H9 (cell line): ENCODE results near the gene TFR2. TPM values are rescaled to one million over a fixed set of nuclear protein-coding genes. Genes with fewer than 3 reads are reported as not detected.

Source experiments
- DNase-seq: peaks from one replicate; pipeline ENCODE4 v3.0.0-alpha.2; 2017
- H2AFZ ChIP-seq: one replicate; pipeline ENCODE4 v1.6.1; 2013; ENCODE audit warnings: mild to moderate bottlenecking, low read length, control low read depth, moderate library complexity
- H2AK5ac ChIP-seq: 2 replicates; pipeline ENCODE4 v1.6.1; 2013; ENCODE audit warnings: low read length, control low read depth, mixed read lengths; ENCODE audit not compliant: insufficient read length
- H2BK120ac ChIP-seq: one replicate; pipeline ENCODE4 v1.6.1; 2013; ENCODE audit warnings: low read depth, mild to moderate bottlenecking, low read length, control low read depth, inconsistent platforms; ENCODE audit not compliant: poor library complexity, severe bottlenecking
- H2BK12ac ChIP-seq: 2 replicates; pipeline ENCODE4 v1.6.1; 2013; ENCODE audit warnings: low read length, control low read depth, mixed read lengths, low read depth; ENCODE audit not compliant: insufficient read length
- H2BK15ac ChIP-seq: 2 replicates; pipeline ENCODE4 v1.6.1; 2013; ENCODE audit warnings: low read depth, low read length, control low read depth
- H2BK20ac ChIP-seq: one replicate; pipeline ENCODE4 v1.6.1; 2013; ENCODE audit warnings: low read depth, mild to moderate bottlenecking, low read length, control low read depth, inconsistent platforms; ENCODE audit not compliant: poor library complexity, severe bottlenecking
- H2BK5ac ChIP-seq: 2 replicates; pipeline ENCODE4 v1.6.1; 2013; ENCODE audit warnings: low read length, control low read depth, mixed read lengths; ENCODE audit not compliant: insufficient read length
- H3K14ac ChIP-seq: 2 replicates; pipeline ENCODE4 v1.6.1; 2013; ENCODE audit warnings: low read length, control low read depth; ENCODE audit not compliant: insufficient read depth
- H3K18ac ChIP-seq: 2 replicates; pipeline ENCODE4 v1.6.1; 2013; ENCODE audit warnings: low read depth, mild to moderate bottlenecking, mixed read lengths, low read length, control low read depth; ENCODE audit not compliant: insufficient read length
- H3K23ac ChIP-seq: 2 replicates; pipeline ENCODE4 v1.6.1; 2013; ENCODE audit warnings: low read length, control low read depth, mixed read lengths, low read depth; ENCODE audit not compliant: insufficient read length
- H3K23me2 ChIP-seq: 2 replicates; pipeline ENCODE4 v1.6.1; 2013; ENCODE audit warnings: low read depth, mild to moderate bottlenecking, mixed read lengths, low read length, control low read depth; ENCODE audit not compliant: insufficient read length, poor library complexity, severe bottlenecking
- H3K27ac ChIP-seq: 2 replicates; pipeline ENCODE4 v1.5.1; 2013; ENCODE audit warnings: low read length, control low read depth, mixed read lengths, low read depth; ENCODE audit not compliant: insufficient read length
- H3K27me3 ChIP-seq: 2 replicates; pipeline ENCODE4 v1.6.1; 2013; ENCODE audit warnings: low read length, control low read depth, inconsistent platforms; ENCODE audit not compliant: insufficient read depth
- H3K4ac ChIP-seq: 2 replicates; pipeline ENCODE4 v1.6.1; 2013; ENCODE audit warnings: low read depth, mild to moderate bottlenecking, control low read depth, inconsistent platforms, low read length, moderate library complexity
- H3K4me1 ChIP-seq: 2 replicates; pipeline ENCODE4 v1.6.1; 2013; ENCODE audit warnings: low read length, control low read depth, inconsistent platforms; ENCODE audit not compliant: insufficient read depth
- H3K4me2 ChIP-seq: 2 replicates; pipeline ENCODE4 v1.6.1; 2013; ENCODE audit warnings: low read length, control low read depth, mixed read lengths; ENCODE audit not compliant: insufficient read length, insufficient read depth
- H3K56ac ChIP-seq: 2 replicates; pipeline ENCODE4 v1.6.1; 2013; ENCODE audit warnings: low read depth, mild to moderate bottlenecking, mixed read lengths, low read length, control low read depth; ENCODE audit not compliant: insufficient read length
- H3K79me1 ChIP-seq: 2 replicates; pipeline ENCODE4 v1.6.1; 2013; ENCODE audit warnings: low read depth, mild to moderate bottlenecking, moderate library complexity, low read length, control low read depth, inconsistent platforms; ENCODE audit not compliant: insufficient read depth, poor library complexity, severe bottlenecking
- H3K79me2 ChIP-seq: 2 replicates; pipeline ENCODE4 v1.6.1; 2013; ENCODE audit warnings: low read length, control low read depth, inconsistent platforms; ENCODE audit not compliant: insufficient read depth
- H3K9ac ChIP-seq: 2 replicates; pipeline ENCODE4 v1.6.1; 2013; ENCODE audit warnings: low read length, control low read depth, mixed read lengths; ENCODE audit not compliant: insufficient read length; ENCODE audit errors: extremely low read depth
- H3K9me3 ChIP-seq: one replicate; pipeline ENCODE4 v1.6.1; 2013; ENCODE audit warnings: low read depth, low read length, inconsistent platforms; ENCODE audit not compliant: control insufficient read depth
- H3T11ph ChIP-seq: one replicate; pipeline ENCODE4 v1.6.1; 2013; ENCODE audit warnings: mild to moderate bottlenecking, low read length, control low read depth, inconsistent platforms
- H4K20me1 ChIP-seq: one replicate; pipeline ENCODE4 v1.6.1; 2013; ENCODE audit not compliant: control insufficient read depth, insufficient read length, insufficient read depth
- H4K5ac ChIP-seq: 2 replicates; pipeline ENCODE4 v1.6.1; 2013; ENCODE audit warnings: low read depth, mild to moderate bottlenecking, mixed read lengths, low read length, control low read depth; ENCODE audit not compliant: insufficient read length
- H4K8ac ChIP-seq: replicated peaks from 2 replicates; pipeline ENCODE4 v1.6.1; 2013; ENCODE audit warnings: low read length, control low read depth, mixed read lengths, low read depth; ENCODE audit not compliant: insufficient read length
- H4K91ac ChIP-seq: 2 replicates; pipeline ENCODE4 v1.6.1; 2013; ENCODE audit warnings: low read depth, mild to moderate bottlenecking, moderate library complexity, mixed read lengths, low read length, control low read depth; ENCODE audit not compliant: insufficient read length
- H3K27ac Mint-ChIP-seq, 3 experiments: 2 replicates in 2 of 3; 3 replicates in 1 of 3; pipeline ENCODE4 v1.8.0; 2020 to 2021; ENCODE audit warnings: mixed read lengths in 3 of 3, mild to moderate bottlenecking in 1 of 3, moderate library complexity in 1 of 3
- H3K27me3 Mint-ChIP-seq: 2 replicates; pipeline ENCODE4 v1.8.0; 2021; ENCODE audit warnings: low read depth, mild to moderate bottlenecking, moderate library complexity, mixed read lengths
- H3K36me3 Mint-ChIP-seq, 3 experiments: 2 replicates in 2 of 3; 3 replicates in 1 of 3; pipeline ENCODE4 v1.8.0; 2020 to 2021; ENCODE audit warnings: low read depth in 3 of 3, mixed read lengths in 3 of 3; ENCODE audit not compliant: insufficient read depth in 1 of 3
- H3K4me1 Mint-ChIP-seq, 2 experiments: 2 replicates each; pipeline ENCODE4 v1.8.0; 2020; ENCODE audit warnings: mixed read lengths in 2 of 2
- H3K4me3 Mint-ChIP-seq, 2 experiments: 2 replicates in 1 of 2; 3 replicates in 1 of 2; pipeline ENCODE4 v1.8.0; 2020 to 2021; ENCODE audit warnings: mild to moderate bottlenecking in 2 of 2, mixed read lengths in 2 of 2, moderate library complexity in 1 of 2
- H3K9me3 Mint-ChIP-seq, 2 experiments: 2 replicates in 1 of 2; 3 replicates in 1 of 2; pipeline ENCODE4 v1.8.0; 2020; ENCODE audit warnings: mild to moderate bottlenecking in 2 of 2, mixed read lengths in 2 of 2, moderate library complexity in 1 of 2
- CTCF ChIP-seq: fragments of 200-600 bp; sonication (generic); conservative IDR thresholded peaks from 3 replicates; pipeline ENCODE4 v1.8.0; 2021; ENCODE audit warnings: antibody characterized with exemption, mild to moderate bottlenecking
- WGBS: extraction: QIAGEN DNeasy Blood & Tissue Kit; methylation state at CpG from one replicate; pipeline ENCODE4 v1.1.7; 2013; ENCODE audit warnings: missing lambda C conversion rate, low lambda C conversion rate, mixed read lengths; ENCODE audit not compliant: insufficient read length; ENCODE audit errors: extremely low coverage; 5-methylcytosine and 5-hydroxymethylcytosine counted together
- total RNA-seq: library from RNA; stranded (reverse); gene quantifications from 2 replicates; pipeline ENCODE4 v1.2.1, GENCODE V29; 2021

TFR2 gene
- total RNA-seq, 1 experiment from 2014 or later = 2.3 TPM

- H4K20me1 ChIP-seq = no peaks in the 10 kb centered on the region
- H2AK5ac ChIP-seq = no peak overlapping the region
- H3T11ph ChIP-seq = no peak overlapping the region
- no peak overlapping the region for H2BK15ac ChIP-seq
- H3K9me3 ChIP-seq = no peaks in the 10 kb centered on the region
- no peak overlapping the region for H3K27ac Mint-ChIP-seq
- H2BK12ac ChIP-seq = no peak overlapping the region
- no peak overlapping the region for H2AFZ ChIP-seq
- H3K4me3 Mint-ChIP-seq = no peak overlapping the region
- H4K5ac ChIP-seq = no peak overlapping the region
- no peaks in the 10 kb centered on the region; the same call in 1 of the 2 replicates for H3K4me1 ChIP-seq
- H2BK120ac ChIP-seq = no peak overlapping the region
- no CpG with 5 or more reads among the region's 24 CpGs for WGBS
- H3K79me1 ChIP-seq = no peaks in the 10 kb centered on the region
- H3K27me3 ChIP-seq = no peaks in the 10 kb centered on the region
- no peaks in the 10 kb centered on the region for H3K9me3 Mint-ChIP-seq
- H3K18ac ChIP-seq = no peak overlapping the region
- no peak for TF ChIP-seq CTCF
- no peak overlapping the region for H3K4ac ChIP-seq
- no peak overlapping the region for H3K4me2 ChIP-seq
- no peak overlapping the region for H3K27ac ChIP-seq
- no peaks in the 10 kb centered on the region for H3K79me2 ChIP-seq
- H2BK20ac ChIP-seq = no peak overlapping the region
- no peak overlapping the region for H4K8ac ChIP-seq
- no peak overlapping the region for H3K9ac ChIP-seq
- no peak overlapping the region for H4K91ac ChIP-seq
- no peaks in the 10 kb centered on the region for H3K27me3 Mint-ChIP-seq
- peaks cover 4 to 5% of the 10 kb centered on the region in 2 experiments for H3K4me1 Mint-ChIP-seq
- H3K14ac ChIP-seq = no peak overlapping the region
- peak; percentile 22 for DNase-seq
- peaks cover 13 to 30% (median 23%) of the 10 kb centered on the region in 3 experiments; a peak in 6 of 7 replicates for H3K36me3 Mint-ChIP-seq
- no peaks in the 10 kb centered on the region for H3K23me2 ChIP-seq
- H2BK5ac ChIP-seq = no peak overlapping the region
- H3K56ac ChIP-seq = no peak overlapping the region
- no peak overlapping the region for H3K23ac ChIP-seq
Observed at GRCh38 chr7:100577103-100577502, 64.2 kb downstream of the TFR2 start.
